Right lobe of liver (tissue), 6 donors: Measurements from ENCODE around the gene ERO1B. TPM values are rescaled to one million over a fixed set of nuclear protein-coding genes. Genes with fewer than 3 reads are reported as not detected.

Experiments used
- ATAC-seq, 4 donors: fragments of 200-7000 bp; cut with Tn5 transposase; one replicate each; pipeline ENCODE4 v1.9.1; 2020; ENCODE audit warnings: mild to moderate bottlenecking in 4 of 4, moderate library complexity in 4 of 4
- DNase-seq, 3 donors: peaks; one replicate each; pipeline ENCODE4 v3.0.0-alpha.2; 2020
- H3K27ac ChIP-seq, 3 donors: fragments of 200-600 bp; one replicate each; pipeline ENCODE4 v1.8.0; 2022
- H3K27me3 ChIP-seq, 2 donors: fragments of 200-600 bp; one replicate each; pipeline ENCODE4 v1.8.0; 2022
- H3K36me3 ChIP-seq, 4 donors: fragments of 200-600 bp; sonication (generic) in 1 of 4; one replicate each; pipeline versions ENCODE4 v1.5.1 to v1.8.0; 2017 to 2022; ENCODE audit warnings: control low read depth in 1 of 4
- H3K4me1 ChIP-seq, 4 donors: fragments of 200-600 bp; sonication (generic) in 1 of 4; one replicate each; pipeline versions ENCODE4 v1.5.1 to v1.8.0; 2017 to 2022; ENCODE audit warnings: control low read depth in 1 of 4
- H3K4me3 ChIP-seq, 3 donors: fragments of 200-600 bp; one replicate each; pipeline ENCODE4 v1.8.0; 2022
- H3K9me3 ChIP-seq, 4 donors: fragments of 200-600 bp; sonication (generic) in 1 of 4; one replicate each; pipeline versions ENCODE4 v1.5.1 to v1.8.0; 2017 to 2022; ENCODE audit warnings: control low read depth in 1 of 4
- CTCF ChIP-seq, 4 donors: fragments of 200-600 bp in 3 of 4; fragments of 450-650 bp in 1 of 4; IDR thresholded peaks; one replicate each; pipeline versions ENCODE4 v1.5.1 to v1.8.0; 2016 to 2022; ENCODE audit warnings: antibody characterized with exemption in 4 of 4, mild to moderate bottlenecking in 2 of 4
- POLR2A ChIP-seq: fragments of 450-650 bp; IDR thresholded peaks from one replicate; pipeline ENCODE4 v1.6.1; 2017; ENCODE audit warnings: antibody characterized with exemption, mild to moderate bottlenecking
- WGBS: methylation state at CpG from one replicate; pipeline ENCODE4 v1.1.6; 2018; ENCODE audit warnings: low coverage, low lambda C conversion rate; ENCODE audit not compliant: insufficient coverage; ENCODE audit errors: missing lambda C conversion rate; 5-methylcytosine and 5-hydroxymethylcytosine counted together
- intact Hi-C, 2 donors: fragments of 100-400 bp; cut with DNase I; formaldehyde crosslinking; loops; one replicate each; pipeline versions ENCODE4 v1.11.2 to v1.14.1; 2022
- total RNA-seq, 6 experiments: library from RNA; depleted of rRNA in 2 of 6; stranded (reverse); fragments of >200 nt in 2 of 6; fragmentation: NEBNext Ultra II Directional in 3 of 6; extraction: Animal tissue kit (Norgen Biotek cat#: 25700) in 3 of 6; gene quantifications; one replicate each; pipeline versions ENCODE4 v1.1.0 to v1.2.4, GENCODE V29; 2016 to 2023
- donor health status: DM: no; HTN: yes; CAD: no.
- donor health status: DM: no; HTN: no; CAD: no.
- donor health status: DM: no; HTN: no; CAD: no.
- donor health status: DM: no; HTN: yes; CAD: no.
- donor health status: DM: no; HTN: yes; CAD: no.

The ERO1B gene
- total RNA-seq, 6 experiments from 2014 or later, result 8.0 to 22.5 (median 17.1) TPM

GRCh38 chr1:236185687-236186086, 96.1 kb downstream of the ERO1B start:
- no peak for DNase-seq
- no peak overlapping the region for H3K4me3 ChIP-seq
- no peaks in the 10 kb centered on the region for H3K9me3 ChIP-seq
- no peak overlapping the region for H3K27ac ChIP-seq
- intact Hi-C loops, result no loop called here
- H3K27me3 ChIP-seq, result no peaks in the 10 kb centered on the region
- WGBS, result 77% methylated on average over 3 of the region's 4 CpGs
- no peaks in the 10 kb centered on the region for H3K4me1 ChIP-seq
- TF ChIP-seq POLR2A, result no peak
- no peak for TF ChIP-seq CTCF (IDR thresholded peaks at IDR 0.05)
- peaks cover 0 to 6% (median 0%) of the 10 kb centered on the region in 4 donors for H3K36me3 ChIP-seq
- no peak for ATAC-seq

GRCh38 chr1:236181059-236181458, 100.7 kb downstream of the ERO1B start:
- TF ChIP-seq POLR2A (no peak), CTCF (IDR thresholded peaks at IDR 0.05) (no peak)
- Histone ChIP-seq H3K27ac (no peak overlapping the region), H3K36me3 (peaks cover 0 to 6% (median 0%) of the 10 kb centered on the region in 4 donors), H3K27me3 (no peaks in the 10 kb centered on the region), H3K4me1 (no peaks in the 10 kb centered on the region), H3K9me3 (no peaks in the 10 kb centered on the region), H3K4me3 (no peak overlapping the region)
- DNase-seq, result no peak
- intact Hi-C loops, result no loop called here
- WGBS, result 94% methylated on average over 3 of the region's 3 CpGs
- no peak for ATAC-seq

- WGBS, result 100% methylated on average over 2 of the region's 6 CpGs
- ATAC-seq (no peak), DNase-seq (no peak)
- TF ChIP-seq CTCF (IDR thresholded peaks at IDR 0.05) (no peak), POLR2A (no peak)
- Histone ChIP-seq H3K4me1 (no peaks in the 10 kb centered on the region), H3K36me3 (peaks cover 0 to 6% (median 0%) of the 10 kb centered on the region in 4 donors), H3K27me3 (no peaks in the 10 kb centered on the region), H3K4me3 (no peak overlapping the region), H3K9me3 (no peaks in the 10 kb centered on the region), H3K27ac (no peak overlapping the region)
- intact Hi-C loops, result no loop called here
Measured at GRCh38 chr1:236179634-236180033, 102.1 kb downstream of the ERO1B start.

GRCh38 chr1:236176337-236177336, 105.1 kb downstream of the ERO1B start:
- Histone ChIP-seq H3K36me3 (peaks cover 0 to 6% (median 0%) of the 10 kb centered on the region in 4 donors), H3K4me1 (no peaks in the 10 kb centered on the region), H3K4me3 (no peak overlapping the region), H3K27me3 (no peaks in the 10 kb centered on the region), H3K9me3 (no peaks in the 10 kb centered on the region), H3K27ac (no peak overlapping the region)
- WGBS, result 56% methylated on average over 10 of the region's 18 CpGs
- no peak for TF ChIP-seq POLR2A
- intact Hi-C loops, result no loop called here
- ATAC-seq (peak in 3 of 4 donors; percentile 12 to 75 (median 41)), DNase-seq (no peak)
